A673 (cell line): ENCODE data around the gene A1CF. TPM values are rescaled to one million over a fixed set of nuclear protein-coding genes. Genes with fewer than 3 reads are reported as not detected.

Experiments
- BruUV-seq: library from RNA; stranded (reverse); fragments of 400-500 nt; replicated peaks from 2 replicates; lab custom pipeline; 2021; lab: Mats Ljungman, UMichigan
- CTCF ChIA-PET: fragments of 300-600 bp; sonication (Branson Sonifier 250); formaldehyde crosslinking; loops from one replicate; lab custom pipeline; 2022; ENCODE audit warnings: antibody characterized with exemption; lab: Charles Lee
- POLR2A ChIA-PET: fragments of 300-600 bp; sonication (Branson Sonifier 250); formaldehyde crosslinking; loops from one replicate; lab custom pipeline; 2022; ENCODE audit warnings: antibody characterized with exemption; ENCODE audit not compliant: low non-redundant PET; lab: Charles Lee
- DNase-seq: peaks from one replicate; pipeline ENCODE4 v3.0.0-alpha.2; 2015; ENCODE audit warnings: low spot score
- H3K27ac ChIP-seq: fragments of 200-600 bp; sonication (generic); 2 replicates; pipeline ENCODE4 v1.5.1; 2016; ENCODE audit warnings: mixed run types, low read depth, mild to moderate bottlenecking, mixed read lengths, antibody characterized with exemption, low read length; ENCODE audit not compliant: poor library complexity, severe bottlenecking
- H3K27me3 ChIP-seq: fragments of 200-600 bp; sonication (generic); replicated peaks from 2 replicates; pipeline ENCODE4 v1.6.1; 2017; ENCODE audit warnings: mixed run types, low read depth, mild to moderate bottlenecking, mixed read lengths, antibody characterized with exemption, low read length; ENCODE audit not compliant: insufficient read depth, poor library complexity
- H3K36me3 ChIP-seq: fragments of 200-600 bp; sonication (generic); 2 replicates; pipeline ENCODE4 v1.6.1; 2016; ENCODE audit warnings: mixed run types, mild to moderate bottlenecking, mixed read lengths, antibody characterized with exemption, low read length; ENCODE audit not compliant: insufficient read depth, poor library complexity, severe bottlenecking
- H3K4me1 ChIP-seq: fragments of 200-600 bp; sonication (generic); 2 replicates; pipeline ENCODE4 v1.6.1; 2017; ENCODE audit warnings: mixed run types, mild to moderate bottlenecking, mixed read lengths, antibody characterized with exemption, low read length; ENCODE audit not compliant: insufficient read depth, poor library complexity, severe bottlenecking
- H3K4me3 ChIP-seq: fragments of 200-600 bp; sonication (generic); 2 replicates; pipeline ENCODE4 v1.5.1; 2016; ENCODE audit warnings: low read depth, mixed run types, mild to moderate bottlenecking, mixed read lengths, low read length; ENCODE audit not compliant: poor library complexity, severe bottlenecking
- H3K9me3 ChIP-seq: fragments of 200-600 bp; sonication (generic); 2 replicates; pipeline ENCODE4 v1.6.1; 2016; ENCODE audit warnings: mixed run types, low read depth, mild to moderate bottlenecking, mixed read lengths, antibody characterized with exemption, low read length; ENCODE audit not compliant: poor library complexity, severe bottlenecking
- EZH2 ChIP-seq: fragments of 200-600 bp; sonication (generic); IDR thresholded peaks from 2 replicates; pipeline ENCODE4 v1.6.1; 2017; ENCODE audit warnings: borderline replicate concordance, low read depth, mild to moderate bottlenecking, mixed read lengths, antibody characterized with exemption, low read length; ENCODE audit not compliant: poor library complexity, severe bottlenecking
- intact Hi-C: fragments of 100-400 bp; cut with micrococcal nuclease; formaldehyde crosslinking; loops from one replicate; pipeline ENCODE4 v1.10.0; 2022; ENCODE audit not compliant: unreplicated experiment
- total RNA-seq: library from RNA; stranded (reverse); gene quantifications from 2 replicates; pipeline ENCODE4 v1.2.3, GENCODE V29; 2021
- TF ChIP-seq, protein P1 (sequence below): fragments of 300-800, 200-600 bp; sonication (generic); conservative IDR thresholded peaks from 2 replicates; pipeline ENCODE4 v1.5.1; 2017; ENCODE audit warnings: low read depth, mild to moderate bottlenecking, antibody characterized with exemption, low read length, moderate library complexity, mixed read lengths

A1CF gene
- total RNA-seq, 1 experiment from 2014 or later: not detected

DNA sequence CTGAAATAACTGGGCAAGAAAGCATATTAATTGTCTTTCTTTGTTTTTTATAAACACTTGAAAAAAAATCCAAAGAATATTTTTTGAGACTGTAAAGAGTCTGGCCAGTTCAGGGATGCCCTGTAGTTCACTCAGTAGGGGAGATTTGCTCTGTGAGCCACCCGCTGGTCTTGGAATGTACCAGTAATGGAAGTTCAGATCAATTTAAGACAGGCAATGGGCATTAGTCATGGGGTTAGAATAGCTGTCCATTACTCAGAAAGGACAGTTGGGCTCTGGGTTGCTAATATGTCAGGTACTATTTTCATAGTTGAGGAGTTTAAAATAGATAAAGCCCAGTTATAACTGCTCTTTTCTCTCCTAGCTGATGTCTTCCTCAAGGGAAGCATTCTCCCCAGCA, 38.7 kb downstream of the A1CF start:
- intact Hi-C loops: no loop called here
- Histone ChIP-seq H3K4me3 (no peak overlapping the region), H3K9me3 (no peaks in the 10 kb centered on the region), H3K27me3 (no peaks in the 10 kb centered on the region), H3K36me3 (no peaks in the 10 kb centered on the region), H3K27ac (no peak overlapping the region), H3K4me1 (peaks cover 16% of the 10 kb centered on the region)
- no peak for DNase-seq
- POLR2A ChIA-PET: no interaction called here
- CTCF ChIA-PET: no interaction called here
- TF ChIP-seq EZH2: no peak
- TF ChIP-seq, protein P1, sequence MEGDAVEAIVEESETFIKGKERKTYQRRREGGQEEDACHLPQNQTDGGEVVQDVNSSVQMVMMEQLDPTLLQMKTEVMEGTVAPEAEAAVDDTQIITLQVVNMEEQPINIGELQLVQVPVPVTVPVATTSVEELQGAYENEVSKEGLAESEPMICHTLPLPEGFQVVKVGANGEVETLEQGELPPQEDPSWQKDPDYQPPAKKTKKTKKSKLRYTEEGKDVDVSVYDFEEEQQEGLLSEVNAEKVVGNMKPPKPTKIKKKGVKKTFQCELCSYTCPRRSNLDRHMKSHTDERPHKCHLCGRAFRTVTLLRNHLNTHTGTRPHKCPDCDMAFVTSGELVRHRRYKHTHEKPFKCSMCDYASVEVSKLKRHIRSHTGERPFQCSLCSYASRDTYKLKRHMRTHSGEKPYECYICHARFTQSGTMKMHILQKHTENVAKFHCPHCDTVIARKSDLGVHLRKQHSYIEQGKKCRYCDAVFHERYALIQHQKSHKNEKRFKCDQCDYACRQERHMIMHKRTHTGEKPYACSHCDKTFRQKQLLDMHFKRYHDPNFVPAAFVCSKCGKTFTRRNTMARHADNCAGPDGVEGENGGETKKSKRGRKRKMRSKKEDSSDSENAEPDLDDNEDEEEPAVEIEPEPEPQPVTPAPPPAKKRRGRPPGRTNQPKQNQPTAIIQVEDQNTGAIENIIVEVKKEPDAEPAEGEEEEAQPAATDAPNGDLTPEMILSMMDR: no peak
- BruUV-seq: no TSS peak

DNA sequence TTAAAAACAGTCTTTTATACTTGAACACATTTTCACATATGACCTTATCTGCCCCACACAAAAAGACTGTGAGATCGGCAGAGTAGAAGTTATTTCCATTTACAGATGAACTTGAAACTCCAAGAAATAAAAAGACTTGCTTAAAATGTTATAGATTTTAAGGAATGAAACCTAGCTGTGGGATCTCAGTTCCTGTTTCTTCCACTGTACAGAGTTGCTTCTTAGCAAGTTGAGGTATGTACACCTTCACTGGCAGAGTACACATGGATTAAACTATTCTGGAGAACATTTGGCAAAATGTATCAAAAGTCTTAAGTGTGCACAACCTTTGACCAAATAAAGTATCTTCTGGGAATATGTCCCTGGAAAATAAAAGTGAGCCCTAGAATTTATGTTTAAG, 48.3 kb downstream of the A1CF start:
- DNase-seq: no peak
- peaks cover 65% of the 10 kb centered on the region for H3K27me3 ChIP-seq
- CTCF ChIA-PET: no interaction called here
- POLR2A ChIA-PET: no interaction called here
- no peak overlapping the region for H3K27ac ChIP-seq
- H3K4me1 ChIP-seq: no peaks in the 10 kb centered on the region
- TF ChIP-seq EZH2: no peak
- TF ChIP-seq, protein P1: no peak
- H3K36me3 ChIP-seq: no peaks in the 10 kb centered on the region
- H3K9me3 ChIP-seq: no peaks in the 10 kb centered on the region
- no TSS peak for BruUV-seq
- H3K4me3 ChIP-seq: no peak overlapping the region
- intact Hi-C loops: no loop called here

DNA sequence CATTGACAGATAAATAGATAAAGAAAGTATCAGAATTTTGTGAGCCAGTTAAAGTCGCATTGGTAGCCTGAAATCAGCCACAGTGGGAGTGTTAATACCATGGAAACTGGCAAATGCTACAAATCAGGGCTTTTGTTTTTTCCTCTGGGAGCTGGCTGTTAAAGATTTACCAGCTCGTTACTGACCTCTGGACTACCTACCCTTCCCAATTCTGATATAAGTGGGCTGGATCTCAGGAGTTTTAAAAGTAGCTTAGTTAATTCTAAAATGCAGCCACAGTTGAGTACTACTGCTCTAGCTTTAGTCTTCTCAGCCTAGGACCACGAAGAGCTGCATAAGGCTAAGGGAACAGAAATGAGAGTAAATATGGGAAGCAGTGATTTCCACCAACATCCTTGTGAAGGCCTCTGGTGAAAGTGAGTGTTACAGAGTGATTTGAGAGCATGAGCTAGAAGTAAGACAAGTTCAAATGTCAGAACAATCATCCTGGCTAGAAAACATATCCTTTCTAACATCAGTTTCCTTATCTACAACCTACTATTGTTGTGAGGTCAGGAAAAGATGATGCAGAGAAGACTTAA, 53.2 kb downstream of the A1CF start:
- POLR2A ChIA-PET: no interaction called here
- CTCF ChIA-PET: no interaction called here
- TF ChIP-seq EZH2: no peak
- TF ChIP-seq, protein P1: no peak

More for the DNA sequence above, 53.2 kb downstream of the A1CF start:
- H3K9me3 ChIP-seq: peaks cover 4% of the 10 kb centered on the region
- no peak overlapping the region for H3K4me3 ChIP-seq
- intact Hi-C loops: no loop called here
- no peaks in the 10 kb centered on the region for H3K36me3 ChIP-seq
- H3K27me3 ChIP-seq: peaks cover 45% of the 10 kb centered on the region
- BruUV-seq: no TSS peak
- H3K4me1 ChIP-seq: no peaks in the 10 kb centered on the region
- no peak overlapping the region for H3K27ac ChIP-seq
- no peak for DNase-seq
